Esophagus muscularis mucosa (tissue), 4 donors: ENCODE measurements around the gene NOL8. TPM values are rescaled to one million over a fixed set of nuclear protein-coding genes. Genes with fewer than 3 reads are reported as not detected.

Source experiments
- DNase-seq: peaks from one replicate; pipeline ENCODE4 v3.0.0-alpha.2; 2017; ENCODE audit errors: extremely low spot score
- H3K27ac ChIP-seq, 4 donors: fragments of 200-600 bp; sonication (generic); replicated peaks in 1 of 4; 1 replicate in 3 of 4; 2 replicates in 1 of 4; pipeline ENCODE4 v1.5.1; 2016 to 2019; ENCODE audit warnings: mild to moderate bottlenecking in 1 of 4
- H3K27me3 ChIP-seq, 4 donors: fragments of 200-600 bp; sonication (generic); one replicate each; pipeline versions ENCODE4 v1.5.1 to v1.6.0; 2016 to 2019
- H3K36me3 ChIP-seq, 4 donors: fragments of 200-600 bp; sonication (generic); one replicate each; pipeline ENCODE4 v1.5.1; 2016 to 2019
- H3K4me1 ChIP-seq, 4 donors: fragments of 200-600 bp; sonication (generic); one replicate each; pipeline ENCODE4 v1.5.1; 2016 to 2019
- H3K4me3 ChIP-seq, 4 donors: fragments of 200-600 bp; sonication (generic); 1 replicate in 2 of 4; 2 replicates in 2 of 4; pipeline ENCODE4 v1.5.1; 2016 to 2019; ENCODE audit warnings: mild to moderate bottlenecking in 4 of 4, moderate library complexity in 1 of 4
- H3K9me3 ChIP-seq, 4 donors: fragments of 200-600 bp; sonication (generic); 1 replicate in 3 of 4; 2 replicates in 1 of 4; pipeline ENCODE4 v1.5.1; 2016 to 2019
- EP300 ChIP-seq: sonication (generic); formaldehyde crosslinking; IDR thresholded peaks from one replicate; pipeline ENCODE4 v1.6.1; 2017; ENCODE audit warnings: antibody characterized with exemption
- POLR2A ChIP-seq: fragments of 450-650 bp; IDR thresholded peaks from one replicate; pipeline ENCODE4 v1.6.1; 2017; ENCODE audit warnings: antibody characterized with exemption, moderate library complexity, mild to moderate bottlenecking, low read depth
- POLR2AphosphoS5 ChIP-seq, 2 donors: sonication (generic); formaldehyde crosslinking; IDR thresholded peaks; one replicate each; pipeline ENCODE4 v1.6.1; 2017; ENCODE audit warnings: antibody characterized with exemption in 2 of 2
- WGBS: methylation state at CpG from one replicate; pipeline ENCODE4 v1.1.5; 2018; 5-methylcytosine and 5-hydroxymethylcytosine counted together
- intact Hi-C: fragments of 100-400 bp; cut with DNase I; formaldehyde crosslinking; loops from one replicate; pipeline ENCODE4 v1.15.1; 2023
- total RNA-seq, 4 donors: library from RNA; depleted of rRNA; stranded (reverse); fragments of >200 nt; gene quantifications; one replicate each; pipeline versions ENCODE4 v1.1.0 to v1.2.1, GENCODE V29; 2016
- TF ChIP-seq, protein P1 (sequence below), 3 experiments: fragments of 200-600 bp in 2 of 3; fragments of 450-650 bp in 1 of 3; sonication (generic) in 2 of 3; IDR thresholded peaks; one replicate each; pipeline ENCODE4 v1.5.1; 2017 to 2019; ENCODE audit warnings: antibody characterized with exemption in 3 of 3, mild to moderate bottlenecking in 2 of 3, moderate library complexity in 1 of 3

Gene NOL8
- total RNA-seq, 4 donors from 2014 or later = 17.1 to 28.2 (median 22.5) TPM

DNA sequence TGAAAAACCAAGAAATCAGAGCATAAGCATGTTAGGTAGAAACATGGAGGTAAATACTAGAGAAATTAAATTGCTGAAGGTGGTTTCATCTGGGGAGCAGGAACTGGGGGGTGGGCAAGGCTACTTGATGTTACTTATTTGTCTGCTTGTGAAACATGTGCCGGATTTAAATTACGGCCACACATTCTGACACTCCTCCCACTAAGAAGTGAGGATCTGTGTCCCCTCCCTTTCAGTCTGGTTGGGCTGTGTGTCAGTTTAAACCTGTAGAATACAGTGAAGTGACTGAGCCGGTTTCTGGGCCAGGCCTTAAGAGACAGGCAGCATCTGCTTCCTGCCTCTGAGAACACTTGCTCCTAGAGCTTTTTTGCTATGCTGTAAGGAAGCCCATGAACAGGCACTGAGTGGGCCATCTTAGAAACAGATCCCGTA is 29.3 kb downstream of the NOL8 start:
- TF ChIP-seq EP300 = no peak
- TF ChIP-seq POLR2AphosphoS5 (IDR thresholded peaks at IDR 0.05) = no peak
- TF ChIP-seq POLR2A = no peak
- TF ChIP-seq, protein P1, sequence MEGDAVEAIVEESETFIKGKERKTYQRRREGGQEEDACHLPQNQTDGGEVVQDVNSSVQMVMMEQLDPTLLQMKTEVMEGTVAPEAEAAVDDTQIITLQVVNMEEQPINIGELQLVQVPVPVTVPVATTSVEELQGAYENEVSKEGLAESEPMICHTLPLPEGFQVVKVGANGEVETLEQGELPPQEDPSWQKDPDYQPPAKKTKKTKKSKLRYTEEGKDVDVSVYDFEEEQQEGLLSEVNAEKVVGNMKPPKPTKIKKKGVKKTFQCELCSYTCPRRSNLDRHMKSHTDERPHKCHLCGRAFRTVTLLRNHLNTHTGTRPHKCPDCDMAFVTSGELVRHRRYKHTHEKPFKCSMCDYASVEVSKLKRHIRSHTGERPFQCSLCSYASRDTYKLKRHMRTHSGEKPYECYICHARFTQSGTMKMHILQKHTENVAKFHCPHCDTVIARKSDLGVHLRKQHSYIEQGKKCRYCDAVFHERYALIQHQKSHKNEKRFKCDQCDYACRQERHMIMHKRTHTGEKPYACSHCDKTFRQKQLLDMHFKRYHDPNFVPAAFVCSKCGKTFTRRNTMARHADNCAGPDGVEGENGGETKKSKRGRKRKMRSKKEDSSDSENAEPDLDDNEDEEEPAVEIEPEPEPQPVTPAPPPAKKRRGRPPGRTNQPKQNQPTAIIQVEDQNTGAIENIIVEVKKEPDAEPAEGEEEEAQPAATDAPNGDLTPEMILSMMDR (IDR thresholded peaks at IDR 0.05) = no peak
- DNase-seq = no peak
- no peaks in the 10 kb centered on the region for H3K9me3 ChIP-seq
- 73% methylated on average over 4 of the region's 4 CpGs for WGBS
- no peak overlapping the region for H3K27ac ChIP-seq
- H3K4me1 ChIP-seq = peaks cover 11 to 34% (median 30%) of the 10 kb centered on the region in 4 donors
- no peak overlapping the region for H3K4me3 ChIP-seq
- no peaks in the 10 kb centered on the region for H3K27me3 ChIP-seq
- intact Hi-C loops = no loop called here
- peaks cover 17 to 45% (median 39%) of the 10 kb centered on the region in 4 donors for H3K36me3 ChIP-seq

DNA sequence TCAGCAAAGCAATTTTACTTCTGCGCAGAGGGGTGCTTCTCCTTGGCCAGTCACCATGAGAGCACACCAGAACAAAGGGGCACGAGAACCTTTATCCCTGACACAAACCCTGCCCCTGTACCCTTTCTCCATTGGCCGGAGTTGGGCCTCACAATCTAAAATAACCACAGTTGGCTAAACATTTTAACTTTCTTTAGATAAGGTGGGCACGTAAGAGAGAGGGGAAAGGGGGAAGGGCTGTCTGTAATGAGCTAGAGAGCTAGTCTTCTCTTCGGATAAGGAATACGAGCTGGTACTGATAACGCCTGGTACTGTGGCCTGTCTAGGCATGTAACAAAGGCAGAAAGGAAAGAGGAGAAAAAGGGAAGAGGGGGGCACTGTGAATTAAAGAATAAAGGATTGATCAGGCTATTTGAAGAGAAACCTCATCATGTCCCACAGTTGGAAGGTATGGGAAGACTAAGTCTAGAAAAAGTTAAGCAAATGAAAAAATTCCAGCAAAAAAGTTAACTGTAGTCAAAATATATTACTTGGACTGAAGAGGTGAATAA is 29.8 kb downstream of the NOL8 start:
- Histone ChIP-seq H3K27ac (no peak overlapping the region), H3K4me3 (no peak overlapping the region), H3K27me3 (no peaks in the 10 kb centered on the region), H3K4me1 (peaks cover 11 to 34% (median 30%) of the 10 kb centered on the region in 4 donors), H3K36me3 (peaks cover 12 to 40% (median 34%) of the 10 kb centered on the region in 4 donors), H3K9me3 (no peaks in the 10 kb centered on the region)
- intact Hi-C loops = no loop called here
- TF ChIP-seq POLR2A (no peak), POLR2AphosphoS5 (IDR thresholded peaks at IDR 0.05) (no peak), EP300 (no peak)
- TF ChIP-seq, protein P1 (IDR thresholded peaks at IDR 0.05) = no peak
- WGBS = 82% methylated on average over 7 of the region's 7 CpGs
- no peak for DNase-seq

DNA sequence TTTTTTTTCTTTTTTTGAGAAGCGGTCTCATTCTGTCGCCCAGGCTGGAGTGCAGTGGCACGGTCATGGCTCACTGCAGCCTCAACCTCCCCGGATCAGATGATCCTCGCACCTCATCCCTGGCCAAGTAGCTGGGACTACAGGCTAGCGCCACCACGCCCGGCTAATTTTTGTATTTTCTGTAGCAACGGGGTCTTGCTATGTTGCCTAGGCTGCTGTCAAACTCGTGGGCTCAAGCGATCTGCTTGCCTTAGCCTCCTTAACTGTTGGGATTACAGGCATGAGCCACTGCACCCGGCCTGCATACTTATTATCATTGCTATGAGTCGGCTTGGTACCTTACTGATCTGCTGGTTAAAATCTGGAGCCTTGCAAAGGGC is 30.9 kb downstream of the NOL8 start:
- peak overlapping the region; percentile 70 to 87 (median 75) for H3K27ac ChIP-seq
- TF ChIP-seq POLR2AphosphoS5 (IDR thresholded peaks at IDR 0.05) (no peak), EP300 (no peak), POLR2A (no peak)
- TF ChIP-seq, protein P1 (IDR thresholded peaks at IDR 0.05) = no peak
- H3K9me3 ChIP-seq = no peaks in the 10 kb centered on the region
- WGBS = 31% methylated on average over 13 of the region's 13 CpGs
- H3K36me3 ChIP-seq = peaks cover 8 to 29% (median 25%) of the 10 kb centered on the region in 4 donors
- H3K4me3 ChIP-seq = peak overlapping the region; percentile 71 to 86 (median 74)
- H3K4me1 ChIP-seq = peaks cover 11 to 34% (median 30%) of the 10 kb centered on the region in 4 donors
- DNase-seq = no peak
- intact Hi-C loops = loop anchor here (5.0 kb wide), 1 partner anchor 162 kb away; no protein-coding TSS in a partner anchor
- H3K27me3 ChIP-seq = no peaks in the 10 kb centered on the region

DNA sequence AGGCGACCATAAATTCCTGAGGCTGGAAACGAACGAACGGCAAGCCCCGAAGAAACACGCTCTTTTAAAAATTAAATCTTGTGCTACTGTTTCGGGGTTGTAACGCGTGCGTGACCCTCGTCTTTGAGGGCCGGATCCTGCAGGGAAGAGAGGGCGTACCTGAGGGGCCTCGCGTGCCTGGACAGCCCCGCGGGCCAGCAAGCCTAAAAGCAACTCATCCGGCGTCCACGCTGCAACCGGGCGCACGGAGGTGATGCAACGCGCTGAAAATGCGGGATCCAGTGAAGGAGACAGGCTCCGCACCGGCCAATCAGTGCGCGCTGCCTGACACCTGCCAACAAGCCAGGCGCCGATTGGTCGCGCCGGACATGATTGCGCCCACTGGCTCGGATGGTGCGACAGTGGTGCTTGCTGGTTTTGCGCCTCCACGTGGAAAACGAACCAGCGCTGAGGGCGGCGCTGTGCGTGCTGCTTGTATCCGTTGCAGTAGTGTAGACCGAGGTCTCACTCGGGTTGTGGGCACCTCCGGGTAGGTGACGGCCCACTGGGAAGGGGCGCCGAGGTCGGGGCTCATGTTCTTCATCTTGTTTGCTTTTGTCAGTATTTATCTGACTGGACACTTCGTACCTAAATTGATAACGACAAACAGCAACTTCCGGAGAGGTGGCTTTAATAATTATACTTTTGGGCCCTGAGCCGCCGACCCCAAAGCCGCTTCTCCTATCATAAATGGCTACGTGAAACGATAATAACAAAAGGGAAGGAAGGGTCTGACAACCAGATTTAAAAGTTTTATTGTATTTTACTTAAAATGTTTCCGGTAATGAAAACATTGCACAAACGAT is 31.5 kb downstream of the NOL8 start, which contains the start of gene IARS1:
IARS1 (minus strand) TSS at position 246 of the 845 bp plus-strand sequence. CDS start 4,278 bp downstream, outside the sequence.
- H3K27ac ChIP-seq = peak within 1 kb of the TSS; percentile 70 to 87 (median 75)
- H3K9me3 ChIP-seq = no peaks in the 10 kb centered on the region
- TF ChIP-seq POLR2A (no peak), POLR2AphosphoS5 (IDR thresholded peaks at IDR 0.05) (peak; percentile 89 to 95)
- TF ChIP-seq, protein P1 (IDR thresholded peaks at IDR 0.05) = peak; percentile 34 to 50 (median 35)
- intact Hi-C loops = loop anchor here (5.0 kb wide), 1 partner anchor 161 kb away; no protein-coding TSS in a partner anchor
- H3K4me1 ChIP-seq = peaks cover 11 to 34% (median 30%) of the 10 kb centered on the region in 4 donors
- H3K36me3 ChIP-seq = peaks cover 3 to 27% (median 18%) of the 10 kb centered on the region in 4 donors
- under 1% methylated on average over 53 of the region's 63 CpGs for WGBS
- peak within 1 kb of the TSS; percentile 71 to 86 (median 74) for H3K4me3 ChIP-seq
- H3K27me3 ChIP-seq = no peaks in the 10 kb centered on the region
- peak; percentile 100 for DNase-seq
